RWPE1 (cell line): ENCODE data around the gene UBLCP1.

Experiments
- CTCF ChIA-PET: fragments of 350-600 bp; sonication (Branson Sonifier 250); formaldehyde crosslinking; extraction: SDS; loops from one replicate; lab custom pipeline; 2021; lab: Yijun Ruan, JAX
- POLR2A ChIA-PET: fragments of 400-600 bp; formaldehyde crosslinking; extraction: SDS; loops from one replicate; lab custom pipeline; 2020; ENCODE audit warnings: antibody characterized with exemption; ENCODE audit not compliant: low non-redundant PET; lab: Yijun Ruan, JAX
- DNase-seq: peaks from one replicate; pipeline ENCODE4 v3.0.0; 2012; ENCODE audit warnings: low spot score
- H3K27ac ChIP-seq: fragments of 450-650 bp; 2 replicates; pipeline ENCODE4 v1.5.1; 2017
- TF ChIP-seq, protein P1 (sequence below): fragments of 450-650 bp; conservative IDR thresholded peaks from 2 replicates; pipeline ENCODE4 v1.5.1; 2017; ENCODE audit warnings: low read depth, mild to moderate bottlenecking

Gene UBLCP1

DNA sequence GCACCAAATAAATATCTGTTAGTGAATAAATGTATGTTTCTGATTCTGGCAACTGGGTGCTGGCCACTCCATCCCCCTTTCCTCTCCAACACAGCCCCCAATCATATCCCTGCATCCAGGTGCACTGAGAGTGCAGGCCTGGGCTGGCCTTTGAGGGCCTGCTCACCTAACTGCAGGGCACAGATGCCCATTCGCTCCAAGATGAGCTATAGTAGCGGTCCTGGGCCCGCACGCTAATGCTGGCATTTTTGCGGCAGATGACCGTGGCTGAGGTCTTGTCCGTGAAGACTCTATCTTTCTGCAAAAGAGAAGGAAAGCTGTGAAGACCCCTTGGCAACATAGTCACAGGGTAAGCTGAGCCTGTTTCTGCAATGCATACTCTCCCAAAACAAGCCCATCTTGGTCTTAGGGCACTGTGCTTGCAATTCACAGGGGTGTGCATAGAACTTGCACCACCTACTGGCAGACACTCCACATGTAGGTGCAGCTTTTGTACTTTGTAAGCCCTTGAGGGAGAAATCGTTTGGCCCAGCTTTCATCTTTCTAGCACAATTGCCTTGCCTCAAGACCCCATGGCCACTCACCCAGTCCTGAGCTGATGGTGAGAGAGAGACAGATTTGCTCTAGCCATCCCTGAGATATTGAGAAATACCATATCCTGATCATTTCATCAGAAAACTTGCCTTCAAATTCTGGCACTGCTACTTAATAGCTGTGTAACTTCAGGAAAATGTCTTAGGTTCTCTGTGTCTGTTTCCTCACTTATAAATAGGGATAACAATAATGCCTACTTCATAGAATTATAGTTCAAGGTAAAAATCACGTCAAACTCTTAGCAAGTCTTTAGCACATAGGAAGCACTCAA, 53.7 kb downstream of the UBLCP1 start:
- no peak overlapping the region for H3K27ac ChIP-seq
- CTCF ChIA-PET: interaction anchor here (0.5 to 2.9 kb wide), 20 partner anchors 11 to 614 kb away, joined by 3 to 19 read pairs (median 3); partner anchors contain the start of gene ADRA1B
- TF ChIP-seq, protein P1, sequence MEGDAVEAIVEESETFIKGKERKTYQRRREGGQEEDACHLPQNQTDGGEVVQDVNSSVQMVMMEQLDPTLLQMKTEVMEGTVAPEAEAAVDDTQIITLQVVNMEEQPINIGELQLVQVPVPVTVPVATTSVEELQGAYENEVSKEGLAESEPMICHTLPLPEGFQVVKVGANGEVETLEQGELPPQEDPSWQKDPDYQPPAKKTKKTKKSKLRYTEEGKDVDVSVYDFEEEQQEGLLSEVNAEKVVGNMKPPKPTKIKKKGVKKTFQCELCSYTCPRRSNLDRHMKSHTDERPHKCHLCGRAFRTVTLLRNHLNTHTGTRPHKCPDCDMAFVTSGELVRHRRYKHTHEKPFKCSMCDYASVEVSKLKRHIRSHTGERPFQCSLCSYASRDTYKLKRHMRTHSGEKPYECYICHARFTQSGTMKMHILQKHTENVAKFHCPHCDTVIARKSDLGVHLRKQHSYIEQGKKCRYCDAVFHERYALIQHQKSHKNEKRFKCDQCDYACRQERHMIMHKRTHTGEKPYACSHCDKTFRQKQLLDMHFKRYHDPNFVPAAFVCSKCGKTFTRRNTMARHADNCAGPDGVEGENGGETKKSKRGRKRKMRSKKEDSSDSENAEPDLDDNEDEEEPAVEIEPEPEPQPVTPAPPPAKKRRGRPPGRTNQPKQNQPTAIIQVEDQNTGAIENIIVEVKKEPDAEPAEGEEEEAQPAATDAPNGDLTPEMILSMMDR: peak; percentile 69
- peak; percentile 64 for DNase-seq
- POLR2A ChIA-PET: no interaction called here

DNA sequence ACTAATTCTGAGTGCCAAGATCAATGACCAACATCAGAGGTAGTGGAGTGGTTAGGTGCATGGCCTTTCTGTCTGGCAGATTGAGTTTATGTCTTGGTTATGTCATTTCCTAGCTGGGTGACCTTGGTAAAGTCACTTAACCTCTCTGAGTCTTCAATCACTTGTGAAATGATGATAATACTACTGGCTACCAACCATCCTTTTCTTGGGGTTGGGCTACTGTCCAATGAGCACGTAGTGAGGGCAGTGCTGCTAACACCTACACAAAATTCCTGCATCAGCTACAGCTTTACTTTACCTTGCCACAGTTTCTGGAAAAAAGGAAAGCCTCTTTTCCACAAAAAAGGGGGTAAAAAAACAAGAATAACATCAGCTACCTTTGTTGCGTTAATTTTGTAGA, 54.8 kb downstream of the UBLCP1 start:
- DNase-seq: no peak
- no peak overlapping the region for H3K27ac ChIP-seq
- ChIA-PET CTCF (interaction anchor here (0.6 to 2.9 kb wide), 6 partner anchors 16 to 161 kb away, joined by 3 to 19 read pairs (median 4); no protein-coding TSS in a partner anchor), POLR2A (no interaction called here)
- TF ChIP-seq, protein P1: no peak

DNA sequence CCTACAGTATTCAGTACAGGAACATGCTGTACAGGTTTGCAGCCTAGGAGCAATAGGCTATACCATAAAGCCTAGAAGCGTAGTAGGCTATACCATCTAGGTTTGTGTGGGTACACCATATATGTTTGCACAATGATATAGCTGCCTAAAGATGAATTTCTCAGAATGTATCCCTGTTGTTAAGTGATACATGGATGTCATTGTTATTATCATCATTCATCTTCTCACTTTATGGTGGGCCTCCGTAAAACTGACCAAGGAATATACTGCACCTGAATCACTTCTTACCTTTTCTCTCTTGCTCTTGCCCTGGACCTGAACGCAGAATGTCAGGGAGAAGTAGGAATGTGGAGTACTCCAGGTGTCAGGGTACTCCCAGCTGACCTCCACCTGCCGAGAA, 55.4 kb downstream of the UBLCP1 start:
- ChIA-PET POLR2A (no interaction called here), CTCF (interaction anchor here (0.6 to 2.9 kb wide), 3 partner anchors 98 to 162 kb away, joined by 3 to 19 read pairs (median 7); no protein-coding TSS in a partner anchor)
- no peak for DNase-seq
- no peak overlapping the region for H3K27ac ChIP-seq
- TF ChIP-seq, protein P1: no peak

DNA sequence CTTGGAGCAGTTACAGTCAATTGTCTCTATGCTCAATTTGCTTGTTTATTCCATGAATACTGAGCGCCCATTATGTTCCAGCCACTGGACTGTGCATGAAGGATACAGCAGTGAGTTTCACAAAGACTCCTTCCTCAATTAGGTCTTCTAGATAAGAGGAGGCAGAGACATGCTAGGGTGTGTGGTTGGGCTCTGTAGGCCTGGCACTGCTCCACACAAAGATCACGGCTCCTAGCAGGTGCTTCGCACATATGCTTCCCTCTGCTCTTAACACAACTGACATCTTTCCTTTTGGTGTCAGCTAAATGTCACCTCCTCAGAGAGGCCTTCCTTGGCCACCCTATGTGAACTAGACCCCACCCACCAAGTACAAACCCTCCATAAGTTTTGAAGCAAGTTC, 56.3 kb downstream of the UBLCP1 start:
- no peak for DNase-seq
- TF ChIP-seq, protein P1: no peak
- CTCF ChIA-PET: interaction anchor here (1.6 kb wide), 1 partner anchor 163 kb away, joined by 7 read pairs; no protein-coding TSS in a partner anchor
- POLR2A ChIA-PET: no interaction called here
- H3K27ac ChIP-seq: no peak overlapping the region

DNA sequence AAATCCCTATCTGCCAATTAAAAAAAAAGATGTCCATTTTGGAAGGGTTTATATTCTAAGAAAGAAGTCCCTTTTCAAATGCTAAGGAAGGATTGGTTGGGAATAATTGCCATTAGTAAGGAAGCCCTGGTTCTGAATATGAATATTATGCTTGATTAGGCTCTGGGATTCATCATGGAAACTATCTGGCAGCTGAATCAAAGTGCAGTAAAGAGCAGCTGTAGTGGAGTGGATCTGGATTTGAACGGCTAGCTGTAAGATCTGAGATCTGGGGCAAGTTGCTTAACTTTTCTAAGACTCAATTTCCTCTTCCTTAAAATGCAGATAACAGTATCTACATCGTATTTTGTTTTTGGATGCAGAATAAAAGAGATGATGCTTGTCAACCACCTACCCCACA, 56.7 kb downstream of the UBLCP1 start:
- POLR2A ChIA-PET: no interaction called here
- CTCF ChIA-PET: interaction anchor here (1.6 kb wide), 1 partner anchor 163 kb away, joined by 7 read pairs; no protein-coding TSS in a partner anchor
- H3K27ac ChIP-seq: no peak overlapping the region
- DNase-seq: no peak
- TF ChIP-seq, protein P1: no peak

DNA sequence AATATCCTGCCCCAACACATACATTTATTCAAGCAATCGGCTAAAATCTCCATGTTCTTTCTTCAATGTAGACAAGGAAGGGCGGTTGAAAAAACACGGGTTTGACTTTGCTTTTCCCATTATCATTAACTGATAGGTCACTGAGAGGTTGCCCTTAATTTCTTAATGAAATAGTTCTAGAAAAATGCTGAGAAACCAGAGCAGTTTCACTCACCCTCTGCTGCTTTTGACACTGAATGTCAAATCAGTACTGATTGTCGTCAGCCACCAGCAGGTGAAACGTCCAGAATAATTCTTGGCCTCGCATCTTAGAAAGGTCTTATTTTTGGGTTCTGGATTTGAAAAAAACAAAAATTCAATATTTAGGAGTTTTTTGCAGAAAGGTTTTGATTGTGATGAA, 59.1 kb downstream of the UBLCP1 start:
- TF ChIP-seq, protein P1: no peak
- ChIA-PET CTCF (interaction anchor here (0.7 kb wide), 1 partner anchor 679 kb away, joined by 5 read pairs; no protein-coding TSS in a partner anchor), POLR2A (no interaction called here)
- H3K27ac ChIP-seq: no peak overlapping the region
- no peak for DNase-seq
